GM13976 (cell line): ENCODE data around the gene C1RL.

Experiments used
- DNase-seq: peaks from one replicate; pipeline ENCODE4 v3.0.0; 2012; ENCODE audit warnings: low spot score
- CTCF ChIP-seq: IDR thresholded peaks from 2 replicates; pipeline ENCODE4 v1.5.1; 2012; ENCODE audit warnings: borderline replicate concordance, mild to moderate bottlenecking; ENCODE audit not compliant: insufficient read depth; ENCODE audit errors: extremely low read depth, missing control alignments, control extremely low read depth
- in situ Hi-C: fragments of 300-500 bp; cut with MboI; formaldehyde crosslinking; loops from one replicate; pipeline ENCODE4 v1.12.0; 2022; ENCODE audit warnings: low sequenced_read_pairs, mixed read lengths, inconsistent platforms; ENCODE audit not compliant: unreplicated experiment

Gene C1RL

GRCh38 chr12:7064516-7064915, 44.5 kb downstream of the C1RL start:
- no peak for TF ChIP-seq CTCF

DNA sequence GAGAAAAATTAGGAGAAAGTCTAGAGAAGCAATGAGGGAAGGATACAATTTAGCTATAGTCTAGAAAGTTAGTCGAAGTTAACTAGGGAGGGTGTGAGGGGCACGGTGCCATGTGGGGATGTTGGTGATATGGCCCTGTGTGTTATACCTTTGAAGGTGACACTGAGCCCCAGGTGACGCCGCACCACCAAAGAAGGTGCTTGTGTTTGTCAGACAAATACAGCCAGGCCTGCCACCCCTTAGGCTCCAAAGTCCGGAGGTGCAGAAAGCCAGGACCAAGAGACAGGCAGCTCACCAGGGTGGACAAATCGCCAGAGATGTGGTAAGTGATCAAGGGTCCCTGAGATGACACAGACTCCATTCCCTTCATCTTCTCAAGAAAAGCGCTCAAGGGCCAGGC, 47.4 kb downstream of the C1RL start:
- TF ChIP-seq CTCF = no peak
- in situ Hi-C loops = no loop called here

More at GRCh38 chr12:7064516-7064915, 44.5 kb downstream of the C1RL start:
- in situ Hi-C loops = no loop called here
- DNase-seq = no peak

GRCh38 chr12:7061138-7061537, 47.9 kb downstream of the C1RL start:
- in situ Hi-C loops = no loop called here
- no peak for TF ChIP-seq CTCF
- no peak for DNase-seq

More for the DNA sequence above, 47.4 kb downstream of the C1RL start:
- DNase-seq = no peak

GRCh38 chr12:7060353-7060954, 48.6 kb downstream of the C1RL start, which contains the start of gene C1S:
C1S (plus strand) TSS chr12:7060718; CDS start chr12:7061913, 1,195 bp downstream.
- no peak for TF ChIP-seq CTCF
- in situ Hi-C loops = no loop called here
- no peak for DNase-seq

GRCh38 chr12:7059780-7060179, 49.2 kb downstream of the C1RL start:
- in situ Hi-C loops = no loop called here
- no peak for DNase-seq
- TF ChIP-seq CTCF = no peak

- no peak for DNase-seq
- in situ Hi-C loops = no loop called here
- TF ChIP-seq CTCF = no peak
These were observed 50.1 kb downstream of the C1RL start for GRCh38 chr12:7058850-7059395.
